Omental fat pad (tissue), 4 donors: ENCODE results near the gene NRM. TPM values are rescaled to one million over a fixed set of nuclear protein-coding genes. Genes with fewer than 3 reads are reported as not detected.
A peak's percentile ranks its signal among the peaks of the same experiment; 100 is the strongest.

Source experiments
- ATAC-seq: fragments of 150-250 bp; one replicate; pipeline ENCODE4 v1.9.1; 2016; ENCODE audit warnings: mild to moderate bottlenecking, moderate library complexity; ENCODE audit not compliant: low FRiP score
- DNase-seq: peaks from one replicate; pipeline ENCODE4 v3.0.0-alpha.2; 2019; ENCODE audit warnings: low spot score
- total RNA-seq, 4 donors: library from RNA; depleted of rRNA; stranded (reverse); fragments of >200 nt; gene quantifications; one replicate each; pipeline ENCODE4 v1.1.0, GENCODE V29; 2016
- TF ChIP-seq, protein P1 (sequence below), 3 donors: fragments of 450-650 bp; IDR thresholded peaks; one replicate each; pipeline ENCODE4 v1.5.1; 2016 to 2017; ENCODE audit warnings: antibody characterized with exemption in 3 of 3, mild to moderate bottlenecking in 3 of 3, moderate library complexity in 2 of 3

NRM gene
- total RNA-seq, 4 donors from 2014 or later = 2.9 to 5.8 (median 3.7) TPM

DNA sequence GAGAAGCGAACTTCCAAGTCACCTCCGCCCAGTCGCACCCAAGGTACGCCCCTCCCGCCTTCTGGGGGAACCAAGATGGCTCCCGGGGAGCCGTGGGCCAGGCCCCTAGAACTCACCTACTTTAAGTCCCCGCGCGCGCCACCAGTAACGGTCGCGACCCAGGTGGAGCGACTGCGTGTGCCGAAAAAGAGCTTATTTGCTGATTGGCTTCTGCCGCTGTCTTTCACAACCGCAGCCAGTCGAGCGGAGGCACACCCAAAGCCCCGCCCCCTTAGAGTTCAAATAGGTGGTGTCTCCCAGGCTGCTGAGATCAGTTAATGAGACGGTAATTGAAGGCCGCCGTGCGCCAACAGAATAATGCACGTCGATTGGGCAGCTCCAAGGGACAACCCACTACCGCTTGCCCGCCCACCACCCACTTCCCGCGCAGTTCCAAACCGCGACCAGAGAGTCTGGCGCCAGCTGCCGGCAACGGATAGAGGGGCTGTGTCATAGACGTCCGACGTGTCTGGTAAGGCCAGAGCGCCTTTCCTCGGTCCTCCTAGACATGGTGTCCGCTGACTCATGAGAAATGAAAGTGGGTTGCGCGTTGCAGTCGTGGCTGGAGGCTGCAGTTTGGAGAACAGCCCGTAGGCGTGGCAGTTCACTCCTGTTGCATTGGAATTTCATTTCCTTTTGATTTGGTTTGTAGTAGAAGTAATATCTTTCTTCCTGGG, 26.5 kb upstream of the NRM start, which contains the start of gene MDC1:
MDC1 (minus strand) TSS at position 153 of the 716 bp plus-strand sequence. CDS start 2,106 bp downstream, outside the sequence.
- ATAC-seq (peak; percentile 91), DNase-seq (peak; percentile 91)
- TF ChIP-seq, protein P1, sequence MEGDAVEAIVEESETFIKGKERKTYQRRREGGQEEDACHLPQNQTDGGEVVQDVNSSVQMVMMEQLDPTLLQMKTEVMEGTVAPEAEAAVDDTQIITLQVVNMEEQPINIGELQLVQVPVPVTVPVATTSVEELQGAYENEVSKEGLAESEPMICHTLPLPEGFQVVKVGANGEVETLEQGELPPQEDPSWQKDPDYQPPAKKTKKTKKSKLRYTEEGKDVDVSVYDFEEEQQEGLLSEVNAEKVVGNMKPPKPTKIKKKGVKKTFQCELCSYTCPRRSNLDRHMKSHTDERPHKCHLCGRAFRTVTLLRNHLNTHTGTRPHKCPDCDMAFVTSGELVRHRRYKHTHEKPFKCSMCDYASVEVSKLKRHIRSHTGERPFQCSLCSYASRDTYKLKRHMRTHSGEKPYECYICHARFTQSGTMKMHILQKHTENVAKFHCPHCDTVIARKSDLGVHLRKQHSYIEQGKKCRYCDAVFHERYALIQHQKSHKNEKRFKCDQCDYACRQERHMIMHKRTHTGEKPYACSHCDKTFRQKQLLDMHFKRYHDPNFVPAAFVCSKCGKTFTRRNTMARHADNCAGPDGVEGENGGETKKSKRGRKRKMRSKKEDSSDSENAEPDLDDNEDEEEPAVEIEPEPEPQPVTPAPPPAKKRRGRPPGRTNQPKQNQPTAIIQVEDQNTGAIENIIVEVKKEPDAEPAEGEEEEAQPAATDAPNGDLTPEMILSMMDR (IDR thresholded peaks at IDR 0.05) = no peak

DNA sequence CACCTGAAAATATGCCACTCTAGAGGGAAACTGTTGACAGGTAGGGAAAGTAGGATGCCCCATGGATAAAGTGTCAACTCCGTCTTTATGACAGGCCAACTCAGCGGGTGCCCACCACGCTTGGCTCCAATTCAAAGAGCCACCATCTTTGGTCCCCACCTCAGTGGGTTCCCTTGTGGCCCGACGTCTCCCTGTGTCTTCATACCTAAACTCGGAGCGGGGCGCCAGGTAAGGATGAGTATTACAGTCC, 26.0 kb upstream of the NRM start:
- DNase-seq = no peak
- ATAC-seq = no peak

DNA sequence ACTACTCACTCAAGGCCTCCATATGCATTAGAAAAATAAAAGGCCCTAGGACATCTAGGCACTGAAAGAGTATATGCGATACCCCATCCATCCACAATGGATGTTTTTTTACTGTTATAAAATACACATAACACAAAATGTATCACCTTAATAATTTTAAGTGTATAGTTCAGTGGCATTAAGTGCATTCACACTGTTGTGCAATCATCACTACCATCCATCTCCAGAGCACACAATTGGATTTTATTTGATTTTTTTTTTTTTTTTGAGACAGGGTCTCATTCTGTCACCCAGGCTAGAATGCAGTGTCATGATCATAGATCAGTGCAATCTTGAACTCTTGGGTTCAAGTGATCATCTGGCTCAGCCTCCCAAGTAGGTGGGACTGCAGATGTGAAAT, 23.5 kb upstream of the NRM start:
- TF ChIP-seq, protein P1 (IDR thresholded peaks at IDR 0.05) = no peak
- ATAC-seq (no peak), DNase-seq (no peak)

More for the DNA sequence above, 26.0 kb upstream of the NRM start:
- TF ChIP-seq, protein P1 (IDR thresholded peaks at IDR 0.05) = no peak

DNA sequence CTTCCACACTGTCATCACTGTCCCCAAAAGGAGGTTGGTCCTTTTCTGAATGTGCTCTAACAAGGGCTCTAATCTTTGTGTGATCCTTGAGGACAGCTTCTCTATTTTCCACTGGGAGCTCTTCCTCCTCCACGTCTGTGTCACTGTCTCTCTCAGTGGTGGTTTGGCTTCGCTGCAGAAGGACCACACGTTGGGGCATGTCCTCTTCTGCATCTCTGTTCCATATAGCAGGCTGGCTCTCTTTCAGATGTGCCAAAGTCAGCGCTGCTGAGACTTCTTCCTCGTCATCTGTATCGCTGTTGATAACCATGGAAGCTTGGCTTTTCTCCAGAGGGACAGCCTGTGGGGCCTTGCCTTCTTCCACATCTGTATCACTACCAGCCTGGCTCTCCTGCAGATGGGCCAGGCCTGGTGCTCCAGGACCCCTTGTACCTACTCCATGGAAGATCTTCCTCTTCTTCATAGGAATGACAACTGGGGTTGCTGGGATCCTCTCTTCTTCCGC, 21.7 kb upstream of the NRM start:
- TF ChIP-seq, protein P1 (IDR thresholded peaks at IDR 0.05) = no peak
- DNase-seq = no peak
- no peak for ATAC-seq

DNA sequence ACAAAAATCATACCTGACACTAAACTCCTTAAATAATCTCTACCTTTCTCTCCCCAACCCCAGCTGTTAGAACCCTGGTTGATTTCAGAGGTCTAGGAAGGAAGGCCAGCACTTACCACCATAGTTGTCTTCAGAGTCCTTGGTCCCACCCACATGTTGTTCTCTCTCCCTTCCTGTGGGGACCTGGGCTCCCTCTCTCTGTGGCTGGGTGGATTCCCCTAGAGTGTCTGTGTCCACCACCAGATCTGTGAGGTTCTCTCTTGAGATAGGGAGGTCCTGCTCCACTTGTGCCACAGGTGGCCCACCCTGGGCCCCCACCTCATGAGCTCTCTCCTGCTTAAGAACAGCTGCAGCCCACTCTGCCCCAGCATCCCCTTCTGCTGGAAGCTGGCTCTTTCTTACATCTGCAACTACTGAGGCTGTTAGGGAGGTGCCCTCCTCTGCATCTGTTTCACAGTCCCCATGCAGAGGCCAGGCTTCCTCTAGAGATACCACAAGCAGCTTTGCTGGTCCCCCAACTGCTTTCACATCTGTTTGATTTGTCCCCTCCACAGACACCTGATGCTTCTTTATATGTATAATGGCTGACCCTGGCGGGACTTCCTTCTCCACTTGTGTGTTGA, 21.1 kb upstream of the NRM start:
- ATAC-seq = no peak
- TF ChIP-seq, protein P1 (IDR thresholded peaks at IDR 0.05) = no peak
- no peak for DNase-seq

DNA sequence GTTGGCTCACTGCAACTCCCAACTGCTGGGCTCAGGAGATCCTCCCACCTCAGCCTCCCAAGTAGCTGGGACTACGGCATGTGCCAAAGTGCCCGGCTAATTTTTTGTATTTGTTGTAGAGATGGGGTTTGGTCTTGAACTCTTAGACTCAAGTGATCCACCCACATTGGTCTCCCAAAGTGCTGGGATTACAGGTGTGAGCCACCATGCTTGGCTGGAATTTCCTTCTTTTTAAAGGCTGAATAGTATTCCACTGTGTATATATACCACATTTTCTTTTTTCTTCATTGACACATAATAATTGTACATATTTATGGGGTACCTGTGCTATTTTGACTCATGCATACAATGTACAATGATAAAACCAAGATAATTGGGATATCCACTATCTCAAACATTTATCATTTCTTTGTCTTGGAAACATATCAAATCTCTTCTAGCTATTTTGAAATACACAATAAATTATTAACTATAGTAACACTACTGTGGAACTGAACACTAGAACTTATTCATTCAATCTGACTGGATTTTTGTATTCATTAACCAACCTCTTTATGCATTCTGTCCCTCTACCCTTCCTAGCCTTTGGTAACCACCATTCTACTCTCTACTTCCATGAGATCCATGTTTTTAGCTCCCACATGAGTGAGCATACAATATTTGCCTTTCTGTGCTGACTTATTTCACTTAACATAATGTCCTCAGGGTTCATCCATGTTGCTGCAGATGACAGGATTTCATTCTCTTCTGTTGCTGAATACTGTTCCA, 18.5 kb upstream of the NRM start:
- ATAC-seq = no peak
- TF ChIP-seq, protein P1 (IDR thresholded peaks at IDR 0.05) = no peak
- DNase-seq = no peak
